Fibroblast of mammary gland (primary cell): ENCODE measurements around the gene ZNF692.

Source experiments
- DNase-seq: peaks from one replicate; pipeline ENCODE4 v3.0.0-alpha.2; 2010; ENCODE audit warnings: low read depth
- H3K4me3 ChIP-seq: 2 replicates; pipeline ENCODE4 v1.5.1; 2011; ENCODE audit warnings: low read depth, mild to moderate bottlenecking, low read length, moderate library complexity; ENCODE audit not compliant: control insufficient read depth
- CTCF ChIP-seq: conservative IDR thresholded peaks from 2 replicates; pipeline ENCODE4 v1.5.1; 2011; ENCODE audit warnings: low read depth, low read length, inconsistent platforms; ENCODE audit not compliant: control insufficient read depth, insufficient read depth

ZNF692 gene

GRCh38 chr1:248811514-248812490 is 47.1 kb downstream of the ZNF692 start:
- TF ChIP-seq CTCF, result no peak
- H3K4me3 ChIP-seq, result no peak overlapping the region
- DNase-seq, result no peak

- peak; percentile 49 for DNase-seq
- TF ChIP-seq CTCF, result no peak
- no peak overlapping the region for H3K4me3 ChIP-seq
These were observed 48.0 kb downstream of the ZNF692 start for GRCh38 chr1:248810727-248811513.

- TF ChIP-seq CTCF, result no peak
- DNase-seq, result no peak
- no peak overlapping the region for H3K4me3 ChIP-seq
These were observed 48.7 kb downstream of the ZNF692 start for GRCh38 chr1:248810000-248810726.

GRCh38 chr1:248808876-248809275 is 50.0 kb downstream of the ZNF692 start:
- no peak for TF ChIP-seq CTCF
- DNase-seq, result no peak

GRCh38 chr1:248807067-248807737 is 51.7 kb downstream of the ZNF692 start:
- peak; percentile 48 for DNase-seq
- TF ChIP-seq CTCF, result peak; percentile 77
- H3K4me3 ChIP-seq, result no peak overlapping the region

More at GRCh38 chr1:248808876-248809275, 50.0 kb downstream of the ZNF692 start:
- H3K4me3 ChIP-seq, result no peak overlapping the region

- no peak for DNase-seq
- no peak overlapping the region for H3K4me3 ChIP-seq
- no peak for TF ChIP-seq CTCF
These were observed 53.0 kb downstream of the ZNF692 start for GRCh38 chr1:248805876-248806275.
